HUES6 (cell line): ENCODE data around the gene PLAAT4.

Experiments
- H3K27ac ChIP-seq: 2 replicates; pipeline ENCODE4 v1.7.0; 2013; ENCODE audit warnings: low read depth, mild to moderate bottlenecking, low read length, inconsistent platforms
- H3K27me3 ChIP-seq: 2 replicates; pipeline ENCODE4 v1.6.1; 2013; ENCODE audit warnings: low read length; ENCODE audit not compliant: control insufficient read depth, insufficient read depth
- H3K36me3 ChIP-seq: 2 replicates; pipeline ENCODE4 v1.6.1; 2013; ENCODE audit warnings: low read length; ENCODE audit not compliant: control insufficient read depth, insufficient read depth
- H3K4me1 ChIP-seq: 2 replicates; pipeline ENCODE4 v1.6.1; 2013; ENCODE audit warnings: low read length; ENCODE audit not compliant: control insufficient read depth, insufficient read depth
- H3K4me3 ChIP-seq: 2 replicates; pipeline ENCODE4 v1.5.1; 2013; ENCODE audit warnings: low read depth, low read length
- H3K9ac ChIP-seq: one replicate; pipeline ENCODE4 v1.6.1; 2013; ENCODE audit warnings: mild to moderate bottlenecking, low read length
- H3K9me3 ChIP-seq: 2 replicates; pipeline ENCODE4 v1.6.1; 2013; ENCODE audit warnings: low read depth, low read length; ENCODE audit not compliant: control insufficient read depth, insufficient read depth

The PLAAT4 gene

GRCh38 chr11:63556404-63557013 is 19.9 kb downstream of the PLAAT4 start:
- Histone ChIP-seq H3K9me3 (no peaks in the 10 kb centered on the region), H3K4me1 (peaks cover 22% of the 10 kb centered on the region; the same call in 1 of the 2 replicates), H3K9ac (no peak overlapping the region), H3K27me3 (no peaks in the 10 kb centered on the region), H3K27ac (no peak overlapping the region), H3K36me3 (no peaks in the 10 kb centered on the region), H3K4me3 (no peak overlapping the region)

- Histone ChIP-seq H3K27ac (no peak overlapping the region), H3K4me1 (peaks cover 21% of the 10 kb centered on the region; the same call in 1 of the 2 replicates), H3K36me3 (no peaks in the 10 kb centered on the region), H3K27me3 (no peaks in the 10 kb centered on the region), H3K4me3 (no peak overlapping the region), H3K9ac (no peak overlapping the region), H3K9me3 (no peaks in the 10 kb centered on the region)
These were observed 21.0 kb downstream of the PLAAT4 start for GRCh38 chr11:63557570-63557969.

GRCh38 chr11:63558459-63559157 is 22.0 kb downstream of the PLAAT4 start:
- no peaks in the 10 kb centered on the region for H3K27me3 ChIP-seq

GRCh38 chr11:63560506-63561180 is 24.0 kb downstream of the PLAAT4 start:
- no peaks in the 10 kb centered on the region for H3K27me3 ChIP-seq
- no peak overlapping the region for H3K4me3 ChIP-seq
- no peaks in the 10 kb centered on the region for H3K36me3 ChIP-seq
- no peaks in the 10 kb centered on the region for H3K9me3 ChIP-seq
- no peak overlapping the region for H3K9ac ChIP-seq
- no peak overlapping the region for H3K27ac ChIP-seq
- H3K4me1 ChIP-seq: 0 out of 2 replicates have a peak, but pooled peaks cover 6% of the 10 kb centered on the region

More at GRCh38 chr11:63558459-63559157, 22.0 kb downstream of the PLAAT4 start:
- H3K4me1 ChIP-seq: peaks cover 14% of the 10 kb centered on the region; the same call in 1 of the 2 replicates
- H3K36me3 ChIP-seq: no peaks in the 10 kb centered on the region
- H3K9ac ChIP-seq: no peak overlapping the region
- no peak overlapping the region for H3K27ac ChIP-seq
- H3K4me3 ChIP-seq: no peak overlapping the region
- H3K9me3 ChIP-seq: no peaks in the 10 kb centered on the region

GRCh38 chr11:63563201-63564055 is 26.8 kb downstream of the PLAAT4 start, which contains the start of gene PLAAT2:
PLAAT2 (minus strand) TSS chr11:63563379; CDS start chr11:63563324, 55 bp downstream.
- H3K27me3 ChIP-seq: no peaks in the 10 kb centered on the region
- H3K9me3 ChIP-seq: no peaks in the 10 kb centered on the region
- no peak within 1 kb of the TSS for H3K27ac ChIP-seq
- H3K9ac ChIP-seq: no peak within 1 kb of the TSS
- H3K36me3 ChIP-seq: no peaks in the 10 kb centered on the region
- peaks cover 7% of the 10 kb centered on the region for H3K4me1 ChIP-seq
- H3K4me3 ChIP-seq: no peak within 1 kb of the TSS

GRCh38 chr11:63564056-63564774 is 27.6 kb downstream of the PLAAT4 start:
- no peak overlapping the region for H3K4me3 ChIP-seq
- H3K9ac ChIP-seq: no peak overlapping the region
- no peaks in the 10 kb centered on the region for H3K27me3 ChIP-seq
- no peaks in the 10 kb centered on the region for H3K9me3 ChIP-seq
- H3K36me3 ChIP-seq: no peaks in the 10 kb centered on the region
- peaks cover 7% of the 10 kb centered on the region for H3K4me1 ChIP-seq
- H3K27ac ChIP-seq: no peak overlapping the region

- H3K4me1 ChIP-seq: peaks cover 7% of the 10 kb centered on the region
- H3K9me3 ChIP-seq: no peaks in the 10 kb centered on the region
- H3K27me3 ChIP-seq: no peaks in the 10 kb centered on the region
- H3K36me3 ChIP-seq: no peaks in the 10 kb centered on the region
- no peak overlapping the region for H3K9ac ChIP-seq
- no peak overlapping the region for H3K27ac ChIP-seq
- H3K4me3 ChIP-seq: no peak overlapping the region
These were observed 28.3 kb downstream of the PLAAT4 start for GRCh38 chr11:63564784-63565350.

- no peak overlapping the region for H3K9ac ChIP-seq
- no peak overlapping the region for H3K4me3 ChIP-seq
- H3K4me1 ChIP-seq: peaks cover 7% of the 10 kb centered on the region
- no peaks in the 10 kb centered on the region for H3K9me3 ChIP-seq
- H3K36me3 ChIP-seq: no peaks in the 10 kb centered on the region
- no peaks in the 10 kb centered on the region for H3K27me3 ChIP-seq
- peak overlapping the region; percentile 36 for H3K27ac ChIP-seq
These were observed 30.6 kb downstream of the PLAAT4 start for GRCh38 chr11:63567044-63567840.

- no peaks in the 10 kb centered on the region for H3K27me3 ChIP-seq
- peaks cover 14% of the 10 kb centered on the region for H3K36me3 ChIP-seq
- no peak overlapping the region for H3K27ac ChIP-seq
- H3K4me1 ChIP-seq: peaks cover 7% of the 10 kb centered on the region
- H3K9me3 ChIP-seq: no peaks in the 10 kb centered on the region
- no peak overlapping the region for H3K9ac ChIP-seq
- no peak overlapping the region for H3K4me3 ChIP-seq
These were observed 33.0 kb downstream of the PLAAT4 start for GRCh38 chr11:63569570-63569969.
